AG09309 (cell line): ENCODE measurements around the gene TNFSF18.

Source experiments
- DNase-seq: peaks from one replicate; pipeline ENCODE4 v3.0.0-alpha.2; 2010; ENCODE audit warnings: low read depth
- H3K4me3 ChIP-seq: 2 replicates; pipeline ENCODE4 v1.5.1; 2011; ENCODE audit warnings: mild to moderate bottlenecking, low read depth, low read length, moderate library complexity; ENCODE audit not compliant: control insufficient read depth
- TF ChIP-seq, protein P1 (sequence below): IDR thresholded peaks from 2 replicates; pipeline ENCODE4 v1.5.1; 2011; ENCODE audit warnings: mild to moderate bottlenecking, low read depth, low read length, inconsistent platforms; ENCODE audit not compliant: insufficient read depth, control insufficient read depth; ENCODE audit errors: missing control alignments

The TNFSF18 gene

GRCh38 chr1:173044656-173045055 lies 6.1 kb downstream of the TNFSF18 start:
- H3K4me3 ChIP-seq, result no peak overlapping the region
- no peak for DNase-seq
- TF ChIP-seq, protein P1, sequence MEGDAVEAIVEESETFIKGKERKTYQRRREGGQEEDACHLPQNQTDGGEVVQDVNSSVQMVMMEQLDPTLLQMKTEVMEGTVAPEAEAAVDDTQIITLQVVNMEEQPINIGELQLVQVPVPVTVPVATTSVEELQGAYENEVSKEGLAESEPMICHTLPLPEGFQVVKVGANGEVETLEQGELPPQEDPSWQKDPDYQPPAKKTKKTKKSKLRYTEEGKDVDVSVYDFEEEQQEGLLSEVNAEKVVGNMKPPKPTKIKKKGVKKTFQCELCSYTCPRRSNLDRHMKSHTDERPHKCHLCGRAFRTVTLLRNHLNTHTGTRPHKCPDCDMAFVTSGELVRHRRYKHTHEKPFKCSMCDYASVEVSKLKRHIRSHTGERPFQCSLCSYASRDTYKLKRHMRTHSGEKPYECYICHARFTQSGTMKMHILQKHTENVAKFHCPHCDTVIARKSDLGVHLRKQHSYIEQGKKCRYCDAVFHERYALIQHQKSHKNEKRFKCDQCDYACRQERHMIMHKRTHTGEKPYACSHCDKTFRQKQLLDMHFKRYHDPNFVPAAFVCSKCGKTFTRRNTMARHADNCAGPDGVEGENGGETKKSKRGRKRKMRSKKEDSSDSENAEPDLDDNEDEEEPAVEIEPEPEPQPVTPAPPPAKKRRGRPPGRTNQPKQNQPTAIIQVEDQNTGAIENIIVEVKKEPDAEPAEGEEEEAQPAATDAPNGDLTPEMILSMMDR, result no peak

- TF ChIP-seq, protein P1, result no peak
- DNase-seq, result no peak
- no peak overlapping the region for H3K4me3 ChIP-seq
Measured at GRCh38 chr1:173043253-173043652, 7.5 kb downstream of the TNFSF18 start.

DNA sequence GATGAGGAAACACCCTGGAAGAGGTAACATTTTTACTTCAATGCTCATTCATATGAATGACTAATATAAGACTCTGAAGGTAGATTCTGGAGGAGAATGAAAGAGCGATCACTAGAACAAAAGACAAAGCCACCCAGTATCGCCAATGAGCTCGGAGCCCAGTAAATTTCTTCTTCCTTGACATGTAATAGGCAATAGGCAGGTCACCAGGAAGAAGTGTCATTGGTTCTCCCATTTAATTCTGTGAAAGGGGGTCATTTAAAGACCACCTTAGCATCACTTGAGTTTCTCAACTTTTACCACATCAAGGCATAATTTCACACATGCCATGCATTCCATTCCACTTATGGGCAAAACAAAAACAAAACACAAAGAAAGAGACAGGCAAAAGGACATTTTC lies 7.9 kb downstream of the TNFSF18 start:
- H3K4me3 ChIP-seq, result no peak overlapping the region
- TF ChIP-seq, protein P1, result no peak
- no peak for DNase-seq

GRCh38 chr1:173039626-173040025 lies 11.1 kb downstream of the TNFSF18 start:
- DNase-seq, result no peak
- no peak overlapping the region for H3K4me3 ChIP-seq
- TF ChIP-seq, protein P1, result no peak

DNA sequence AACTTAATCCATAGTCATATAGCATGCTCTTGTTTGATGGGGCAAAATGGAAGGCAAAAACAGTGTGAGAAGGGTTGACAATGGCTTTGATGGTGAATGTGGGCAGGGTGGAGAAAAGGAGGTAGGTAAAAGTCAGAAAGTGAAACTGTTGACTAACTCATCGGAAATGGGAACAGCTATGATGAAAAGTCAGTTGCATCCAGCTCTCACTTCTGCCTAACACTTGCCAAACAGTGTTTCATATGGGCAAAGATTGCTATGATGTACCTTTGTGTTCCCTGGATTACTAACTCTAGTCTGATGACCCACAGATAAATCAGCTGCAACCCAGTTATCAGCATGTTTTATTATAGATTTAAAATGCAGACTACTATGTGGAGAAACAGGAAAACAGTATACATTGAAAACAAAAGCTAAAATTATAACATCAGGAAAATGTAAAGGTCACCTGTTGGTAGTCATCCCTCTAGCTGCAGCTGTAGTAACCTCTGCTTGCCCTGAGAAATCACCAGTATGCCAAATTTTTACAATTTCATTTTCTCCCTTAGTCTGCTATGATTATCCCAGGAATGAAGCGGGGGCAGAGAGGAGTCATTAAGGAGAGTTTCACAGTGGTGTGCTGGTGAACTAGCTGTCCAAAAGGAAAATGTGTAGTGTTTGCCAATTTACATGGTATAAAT lies 11.7 kb downstream of the TNFSF18 start:
- TF ChIP-seq, protein P1, result no peak
- H3K4me3 ChIP-seq, result no peak overlapping the region
- DNase-seq, result no peak

DNA sequence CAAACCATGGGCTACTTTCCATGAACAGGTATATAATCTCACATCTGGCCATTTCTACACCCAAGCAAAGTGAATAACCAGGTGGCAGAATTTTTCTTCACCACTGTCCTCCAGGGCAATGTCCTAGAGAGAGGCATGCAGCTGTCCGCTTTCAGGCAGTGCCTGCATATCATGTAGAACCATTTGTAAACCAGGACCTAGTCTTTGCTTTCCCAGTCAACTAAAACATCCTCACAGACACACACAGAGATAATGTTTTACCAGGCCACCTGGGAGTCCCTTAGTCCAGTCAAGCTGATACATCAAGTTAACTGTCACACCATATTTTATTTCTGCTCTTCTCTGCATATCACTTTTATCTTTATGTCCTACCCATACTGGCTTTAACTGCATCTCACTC lies 26.2 kb downstream of the TNFSF18 start:
- H3K4me3 ChIP-seq, result no peak overlapping the region
- DNase-seq, result no peak
- TF ChIP-seq, protein P1, result no peak
